HG03066 (cell line): ENCODE measurements around the gene PLIN5.

Source experiments
- ATAC-seq: cut with Tn5 transposase; IDR thresholded peaks from one replicate; pipeline ENCODE4 v1.9.1; 2021; ENCODE audit warnings: low read depth; ENCODE audit not compliant: unreplicated experiment

PLIN5 gene

DNA sequence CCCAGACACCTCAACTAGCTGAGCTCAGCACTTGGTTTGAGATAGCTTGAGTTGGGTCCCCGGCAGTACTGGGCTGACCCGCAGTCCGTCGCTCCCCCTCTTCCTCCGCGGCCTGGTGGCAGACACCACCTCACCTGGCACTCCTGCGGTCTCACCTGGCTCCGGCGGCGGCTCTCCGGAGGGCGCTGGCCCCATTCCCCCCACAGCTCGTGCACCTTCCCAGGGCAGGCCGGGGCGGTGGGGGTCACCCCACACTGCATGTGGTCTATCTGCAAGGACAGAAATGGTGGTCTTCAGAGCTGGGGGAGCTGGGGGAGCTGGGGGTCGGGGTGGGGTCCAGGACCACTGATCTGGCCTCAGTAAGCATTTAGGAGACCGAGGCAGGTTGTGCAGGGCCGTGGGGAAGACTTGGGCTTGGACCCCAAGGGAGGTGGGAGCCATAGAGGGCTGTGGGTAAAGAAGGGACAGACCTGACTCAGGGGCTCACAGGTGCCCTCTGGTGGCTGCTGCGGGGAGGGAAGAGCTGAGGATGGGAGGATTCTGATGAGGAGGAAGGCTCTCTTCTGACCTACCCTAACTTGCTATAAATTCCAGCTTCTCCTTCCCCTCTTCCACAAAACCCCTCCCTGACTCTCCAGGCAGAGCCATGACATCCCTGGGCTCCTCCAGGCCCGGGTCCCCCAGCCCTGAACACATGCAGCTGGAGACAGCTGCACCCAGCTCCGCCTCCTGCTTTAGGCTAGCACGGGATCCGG, 10.0 kb downstream of the PLIN5 start:
- no peak for ATAC-seq

DNA sequence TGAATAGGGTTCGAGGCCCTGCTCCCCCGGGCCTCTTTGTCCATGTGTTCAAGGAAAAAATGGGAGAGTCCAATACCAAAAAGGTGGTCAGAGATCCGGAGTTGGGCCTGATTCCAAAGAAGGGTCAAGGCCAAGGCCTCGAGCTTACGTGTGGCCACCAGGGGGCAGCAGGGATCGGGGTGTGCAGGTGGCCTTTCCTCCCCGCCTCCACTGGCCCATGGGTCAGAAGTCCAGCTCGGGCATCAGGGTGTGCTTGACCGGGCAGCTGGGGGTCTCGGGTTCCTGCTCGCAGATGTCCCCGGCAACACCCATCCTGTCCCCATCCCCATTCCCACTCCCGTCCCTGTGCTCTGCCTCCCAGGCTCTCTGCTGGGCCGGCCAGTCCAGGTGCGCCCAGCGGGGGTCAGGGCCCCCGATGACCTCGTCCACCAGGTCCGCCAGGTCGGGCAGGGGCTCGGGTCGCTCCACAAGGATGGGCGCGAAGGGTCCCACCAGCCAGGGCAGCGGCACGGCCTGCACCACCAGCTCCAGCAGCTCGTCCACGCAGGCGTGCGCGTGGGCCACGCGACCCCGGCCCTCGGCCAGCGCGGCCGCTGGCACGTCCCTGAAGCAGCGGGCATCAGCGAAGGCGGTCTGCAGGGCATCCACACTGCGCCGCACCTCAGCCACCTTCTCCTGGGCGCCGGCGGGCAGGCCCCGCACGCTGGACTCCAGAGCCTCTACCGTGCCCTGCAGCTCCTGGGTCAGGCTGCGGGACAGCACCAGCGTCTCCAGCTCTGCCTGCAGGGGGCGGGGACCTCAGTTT, 11.5 kb downstream of the PLIN5 start:
- no peak for ATAC-seq

DNA sequence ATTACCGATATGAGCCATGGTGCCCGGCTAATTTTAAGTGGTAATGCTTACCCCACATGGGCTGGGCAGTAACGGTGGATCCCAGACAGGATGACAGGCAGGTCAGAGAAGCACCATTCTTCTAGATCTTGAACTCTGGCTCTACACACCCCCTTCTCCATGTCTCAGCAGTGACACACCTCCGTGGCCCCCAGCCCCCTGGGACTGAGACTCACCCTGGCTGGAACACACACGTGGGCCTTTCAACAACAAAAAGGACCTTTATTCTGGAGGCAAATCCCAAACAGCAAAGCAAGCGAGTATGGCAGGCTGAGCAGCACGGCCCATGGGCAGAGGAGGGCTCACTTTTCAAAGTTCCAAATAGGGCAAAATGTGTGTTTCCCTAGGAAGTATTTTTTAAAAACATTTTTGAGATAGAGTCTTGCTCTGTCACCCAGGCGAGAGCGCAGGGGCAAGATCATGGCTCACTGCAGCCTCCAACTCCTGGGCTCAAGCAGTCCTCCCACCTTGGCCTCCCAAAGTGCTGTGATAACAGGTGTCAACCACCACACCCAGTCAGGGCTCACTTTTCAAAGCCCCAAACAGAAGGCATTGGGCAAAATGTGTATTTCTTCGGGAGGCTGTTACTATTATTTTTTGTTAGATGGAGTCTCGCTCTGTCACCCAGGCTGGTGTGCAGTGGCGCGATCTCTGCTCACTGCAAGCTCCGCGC, 12.6 kb downstream of the PLIN5 start:
- ATAC-seq: no peak

DNA sequence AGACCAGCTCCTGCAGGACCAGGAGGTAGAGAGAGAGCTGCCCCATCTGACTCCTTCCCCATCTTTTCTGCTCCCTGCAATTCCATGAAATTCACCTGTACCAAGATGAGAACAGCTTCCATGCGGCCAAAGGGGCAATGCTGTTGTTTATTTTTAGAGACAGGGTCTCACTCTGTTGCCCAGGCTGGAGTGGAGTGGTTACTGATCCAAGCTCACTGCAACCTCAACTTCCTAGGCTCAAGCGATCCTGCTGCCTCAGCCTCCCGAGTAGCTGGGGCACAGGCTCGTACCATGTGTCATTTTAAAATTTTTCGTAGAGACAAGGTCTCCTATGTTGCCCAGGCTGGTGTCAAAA, 13.2 kb downstream of the PLIN5 start:
- no peak for ATAC-seq

DNA sequence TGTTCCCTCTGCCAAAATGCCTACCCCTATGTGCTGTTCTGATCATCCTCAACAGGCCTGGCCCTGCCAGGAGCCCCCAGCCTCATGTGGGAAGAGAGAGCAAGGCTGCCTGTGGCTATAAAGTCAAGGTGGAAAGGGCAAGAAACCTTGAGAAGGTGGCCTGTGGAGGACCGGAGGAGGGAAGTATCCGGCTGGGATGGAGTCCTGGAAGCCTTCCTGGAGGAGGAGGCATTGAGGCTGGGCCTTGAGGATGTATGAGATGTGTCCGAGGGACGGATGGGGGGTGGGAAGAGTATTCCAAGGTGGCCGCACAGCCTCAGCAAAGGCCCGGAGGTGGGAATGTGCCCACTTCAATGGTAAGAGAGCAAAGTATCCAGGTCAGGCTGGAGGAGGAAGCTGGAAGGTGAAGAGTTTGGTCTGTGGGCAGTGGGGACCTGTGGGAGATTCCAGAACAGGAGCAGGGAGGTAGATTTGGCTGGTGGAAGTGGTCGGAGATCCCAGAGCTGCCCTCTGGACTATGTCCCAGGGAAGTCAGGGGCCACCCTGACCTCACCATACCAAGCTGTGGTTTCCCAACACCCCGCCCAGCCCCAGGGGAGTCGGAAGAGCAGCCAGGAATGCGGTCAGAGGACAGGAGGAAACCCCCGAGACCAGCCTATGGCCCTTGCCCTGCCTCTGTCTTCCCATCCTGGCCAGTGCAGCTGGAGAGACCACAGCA, 13.7 kb downstream of the PLIN5 start:
- ATAC-seq: no peak

DNA sequence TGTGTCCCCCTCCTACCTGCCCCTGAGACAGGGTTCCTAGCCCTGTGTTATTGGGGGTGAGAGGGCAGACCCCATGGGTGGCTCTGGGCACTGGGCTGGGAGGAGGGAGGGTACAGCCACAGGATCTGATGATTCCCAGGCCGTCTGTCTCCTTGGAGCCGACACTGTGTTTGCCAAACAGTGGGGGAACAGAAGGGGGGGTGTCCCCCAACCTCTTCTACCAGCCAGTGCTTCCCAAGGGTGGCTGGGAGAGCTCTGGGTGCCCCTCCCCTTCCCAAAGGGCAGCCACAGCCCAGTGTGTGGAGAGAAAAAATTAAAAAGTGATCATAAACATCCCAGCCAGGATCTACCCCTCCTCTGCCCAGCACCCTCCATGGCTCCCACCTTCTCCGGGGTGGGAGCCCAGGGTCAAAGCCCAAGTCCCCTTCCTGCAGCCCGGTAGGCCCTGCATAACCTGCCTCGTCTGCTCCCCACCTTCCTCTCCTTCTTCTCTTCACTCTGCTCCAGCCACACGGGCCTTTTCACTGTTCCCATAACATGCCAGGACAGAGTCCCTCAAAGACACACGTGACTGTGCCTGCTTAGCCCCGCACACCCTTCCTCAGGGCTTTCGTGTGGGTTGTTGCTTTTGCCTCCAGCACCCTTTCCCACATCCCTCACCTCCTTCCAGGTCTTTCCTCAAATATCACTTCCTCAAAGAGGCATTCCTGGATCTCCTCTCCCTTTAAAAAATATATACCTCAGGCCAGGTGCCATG, 15.3 kb downstream of the PLIN5 start:
- ATAC-seq: no peak

DNA sequence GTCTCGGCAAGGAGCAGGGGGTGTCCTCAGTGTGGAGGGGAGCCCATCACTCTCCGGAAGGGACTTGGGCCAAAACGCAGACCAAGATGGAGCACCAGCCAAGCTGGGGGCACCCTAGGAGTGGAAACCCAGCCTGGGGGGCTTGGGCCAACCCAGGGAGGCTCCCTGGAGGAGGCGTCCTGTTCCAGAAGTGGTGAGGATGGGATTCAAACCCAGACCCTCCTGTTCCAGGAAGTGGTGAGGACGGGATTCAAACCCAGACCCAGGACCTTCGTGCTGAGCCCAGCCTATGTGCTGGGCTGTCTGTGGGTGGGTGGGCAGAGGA, 15.9 kb downstream of the PLIN5 start:
- ATAC-seq: no peak

DNA sequence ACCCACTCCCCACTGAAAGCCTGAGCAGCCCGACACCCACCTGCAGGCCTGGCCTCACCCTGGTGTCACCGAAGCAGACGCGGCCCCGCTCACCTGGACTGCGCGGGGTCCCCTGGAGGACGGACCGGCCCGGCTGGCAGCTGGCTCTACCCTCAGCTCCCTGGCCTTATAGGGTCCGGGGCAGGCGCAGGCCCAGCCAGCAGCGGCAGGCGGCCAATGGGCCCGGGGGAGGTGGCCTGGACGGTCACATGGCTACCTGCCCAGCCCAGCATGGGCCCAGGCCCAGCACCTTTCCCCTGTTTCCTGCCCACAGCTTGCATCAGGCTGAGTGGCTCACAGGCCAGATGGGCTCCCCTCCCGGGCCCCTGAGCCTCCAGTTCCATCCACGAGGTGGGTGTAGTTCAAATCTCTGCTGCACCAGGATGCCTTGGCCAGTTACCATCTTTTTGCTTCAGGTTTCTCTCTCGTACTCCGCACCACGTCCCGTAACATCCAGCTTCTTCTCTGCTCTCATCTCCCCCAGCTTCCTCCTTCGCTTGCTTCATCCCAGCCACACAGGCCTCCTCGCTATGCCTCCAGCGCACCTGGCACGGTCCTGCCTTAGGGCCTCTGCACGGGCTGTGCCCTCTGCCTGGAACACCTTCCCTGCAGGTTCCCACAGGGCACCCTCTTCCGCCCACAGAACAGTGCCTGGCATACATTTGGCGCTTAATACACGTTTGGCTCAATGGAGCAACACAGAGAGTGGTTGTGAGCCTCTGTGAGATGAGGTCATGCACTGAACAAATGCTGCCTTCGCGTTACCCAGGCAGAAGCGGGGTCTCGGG, 16.5 kb downstream of the PLIN5 start, which contains the start of gene PLIN4:
TSS of gene PLIN4 (minus strand) at position 142 of the 827 bp plus-strand sequence. CDS start 214 bp downstream, outside the sequence.
- no peak for ATAC-seq

DNA sequence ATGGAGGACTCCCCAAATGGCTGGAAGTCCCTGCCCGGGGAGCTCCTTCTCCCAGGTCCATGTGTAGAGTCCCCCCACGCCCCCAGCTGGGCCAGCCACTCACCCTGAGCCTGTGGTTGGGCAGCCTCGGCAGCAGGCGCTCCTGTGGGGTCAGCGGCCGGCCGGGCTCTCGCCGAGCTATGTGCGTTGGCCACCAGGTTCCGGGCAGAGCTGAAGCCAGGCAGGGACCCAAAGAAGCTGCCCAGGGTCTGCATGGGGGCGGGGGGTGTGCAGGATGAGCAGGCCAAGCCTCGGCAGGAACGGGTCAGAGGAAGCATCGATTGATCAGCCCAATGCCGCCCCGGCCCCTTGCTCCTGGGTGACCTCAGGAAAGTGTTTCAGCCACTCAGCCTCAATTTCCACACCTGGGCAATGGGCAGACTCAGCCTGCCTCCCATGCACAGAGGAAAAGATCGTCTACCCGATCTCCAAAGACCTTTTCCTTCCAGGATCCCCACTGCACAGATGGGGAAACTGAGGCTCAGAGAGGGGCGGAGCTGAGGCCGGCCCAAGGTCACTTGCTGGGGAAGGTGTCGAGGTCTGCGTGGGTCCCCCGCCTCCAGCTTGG, 17.5 kb downstream of the PLIN5 start:
- ATAC-seq: no peak

DNA sequence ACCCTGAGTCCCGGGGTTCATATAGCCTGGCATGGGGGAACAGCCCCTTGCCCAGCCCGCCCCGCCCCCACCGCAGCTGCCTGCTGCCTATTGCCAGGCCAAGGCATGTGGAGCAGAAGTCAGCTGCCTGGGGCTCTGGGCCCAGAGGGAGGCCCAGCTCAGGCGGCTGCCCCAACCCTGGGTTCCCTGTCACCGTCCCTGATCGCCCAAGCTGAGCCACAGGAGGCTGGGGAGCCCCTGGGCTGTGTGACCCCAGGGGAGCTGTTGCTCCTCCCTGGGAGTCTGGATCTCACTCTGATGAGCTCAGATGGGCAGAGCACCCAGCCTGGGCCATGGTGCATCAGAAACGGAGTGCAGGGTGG, 18.1 kb downstream of the PLIN5 start:
- no peak for ATAC-seq

DNA sequence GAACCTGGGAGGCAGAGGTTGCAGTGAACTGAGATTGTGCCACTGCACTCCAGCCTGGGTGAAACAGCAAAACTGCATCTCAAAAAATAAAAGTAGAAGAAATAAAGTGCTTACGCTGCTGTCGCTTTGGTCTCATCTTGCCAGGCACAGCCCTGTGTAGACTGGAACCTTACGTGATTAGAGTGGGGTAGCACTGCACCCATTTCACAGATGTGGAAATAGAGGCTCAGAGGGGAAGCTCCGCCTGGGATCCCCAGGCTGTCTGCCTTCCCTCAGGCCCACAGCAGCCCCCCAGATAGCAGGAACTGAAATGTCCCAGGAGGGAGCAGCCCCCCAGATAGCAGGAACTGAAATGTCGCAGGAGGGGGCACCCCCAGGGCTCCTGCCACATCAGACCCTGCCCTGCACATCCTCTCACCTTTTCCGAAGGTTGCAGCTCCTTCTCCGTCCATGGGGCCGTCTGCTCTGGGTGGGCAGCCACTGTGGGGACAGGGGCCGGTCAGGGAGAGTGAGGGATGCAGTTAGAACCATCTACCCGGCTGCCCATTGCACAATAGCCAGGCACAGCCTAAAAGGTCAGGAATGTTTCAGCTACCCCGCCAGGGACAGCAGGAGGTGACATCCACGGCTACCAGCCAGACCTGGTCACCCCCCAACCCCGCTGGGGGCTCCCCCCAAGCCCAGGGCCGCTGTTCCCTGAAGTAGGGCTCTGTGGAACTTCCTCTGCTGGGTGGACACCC, 18.7 kb downstream of the PLIN5 start:
- ATAC-seq: no peak

DNA sequence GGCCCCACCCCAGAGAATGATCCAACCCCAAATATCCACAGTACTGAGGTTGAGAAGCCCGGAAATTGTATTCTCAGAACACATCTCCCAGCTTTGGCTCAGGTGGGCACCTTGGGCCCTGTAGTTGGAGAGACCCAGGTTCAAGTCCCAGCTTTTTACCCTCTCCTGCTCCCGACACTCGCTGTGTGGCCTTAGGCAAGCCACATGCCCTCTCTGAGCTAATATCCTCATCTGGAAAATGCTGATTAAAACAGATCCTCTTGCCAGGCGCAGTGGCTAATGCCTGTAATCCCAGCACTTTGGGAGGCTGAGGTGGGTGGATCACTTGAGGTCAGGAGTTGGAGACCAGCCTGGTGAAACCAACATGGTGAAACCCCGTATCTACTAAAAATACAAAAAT, 19.3 kb downstream of the PLIN5 start:
- ATAC-seq: no peak

DNA sequence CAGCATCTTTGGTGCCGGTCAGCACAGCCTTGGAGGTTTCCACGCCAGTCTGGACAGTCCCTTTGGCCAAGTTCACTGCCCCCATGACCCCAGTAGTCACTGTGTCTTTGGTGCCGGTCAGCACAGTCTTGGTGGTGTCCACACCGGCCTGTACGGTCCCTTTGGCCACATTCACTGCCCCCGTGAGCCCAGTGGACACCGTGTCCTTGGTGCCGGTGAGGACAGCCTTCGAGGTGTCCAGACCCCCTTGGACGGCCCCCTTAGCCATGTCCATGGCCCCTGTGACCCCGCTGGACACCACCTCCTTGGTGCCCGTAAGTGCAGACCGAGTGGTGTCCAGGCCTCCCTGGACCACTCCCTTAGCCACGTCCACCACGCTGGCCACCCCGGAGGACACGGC, 21.8 kb downstream of the PLIN5 start:
- no peak for ATAC-seq

DNA sequence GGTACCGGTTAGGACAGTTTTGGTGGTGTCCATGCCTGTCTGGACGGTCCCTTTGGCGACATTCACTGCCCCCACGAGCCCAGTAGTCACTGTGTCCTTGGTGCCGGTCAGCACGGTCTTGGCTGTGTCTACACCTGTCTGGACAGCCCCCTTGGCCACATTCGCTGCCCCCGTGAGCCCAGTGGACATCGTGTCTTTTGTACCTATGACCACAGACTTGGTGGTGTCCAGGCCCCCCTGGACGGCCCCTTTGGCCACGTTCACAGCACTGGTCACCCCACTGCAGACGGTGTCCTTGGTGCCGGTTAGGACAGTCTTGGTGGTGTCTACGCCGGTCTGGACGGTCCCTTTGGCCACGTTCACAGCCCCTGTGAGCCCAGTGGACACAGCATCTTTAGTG, 23.0 kb downstream of the PLIN5 start:
- ATAC-seq: no peak

DNA sequence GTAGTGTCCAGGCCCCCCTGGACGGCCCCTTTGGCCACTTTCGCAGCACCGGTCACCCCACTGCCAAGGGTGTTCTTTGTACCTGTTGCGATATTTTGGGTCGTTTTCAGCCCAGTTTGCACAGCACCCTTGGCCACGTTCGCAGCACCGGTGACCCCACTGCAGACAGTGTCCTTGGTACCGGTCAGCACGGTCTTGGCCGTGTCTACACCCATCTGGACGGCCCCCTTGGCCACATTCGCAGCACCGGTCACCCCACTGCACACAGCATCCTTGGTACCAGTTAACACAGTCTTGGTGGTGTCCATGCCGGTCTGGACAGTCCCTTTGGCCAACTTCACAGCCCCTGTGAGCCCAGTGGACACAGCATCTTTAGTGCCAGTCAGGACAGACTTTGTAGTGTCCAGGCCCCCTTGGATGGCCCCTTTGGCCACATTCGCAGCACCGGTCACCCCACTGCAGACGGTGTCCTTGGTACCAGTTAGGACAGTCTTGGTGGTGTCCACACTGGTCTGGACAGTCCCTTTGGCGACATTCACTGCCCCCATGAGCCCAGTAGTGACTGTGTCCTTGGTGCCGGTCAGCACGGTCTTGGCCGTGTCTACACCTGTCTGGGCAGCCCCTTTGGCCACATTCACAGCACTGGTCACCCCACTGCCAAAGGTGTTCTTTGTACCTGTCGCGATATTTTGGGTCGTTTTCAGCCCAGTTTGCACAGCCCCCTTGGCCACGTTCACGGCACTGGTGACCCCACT, 23.5 kb downstream of the PLIN5 start:
- no peak for ATAC-seq

DNA sequence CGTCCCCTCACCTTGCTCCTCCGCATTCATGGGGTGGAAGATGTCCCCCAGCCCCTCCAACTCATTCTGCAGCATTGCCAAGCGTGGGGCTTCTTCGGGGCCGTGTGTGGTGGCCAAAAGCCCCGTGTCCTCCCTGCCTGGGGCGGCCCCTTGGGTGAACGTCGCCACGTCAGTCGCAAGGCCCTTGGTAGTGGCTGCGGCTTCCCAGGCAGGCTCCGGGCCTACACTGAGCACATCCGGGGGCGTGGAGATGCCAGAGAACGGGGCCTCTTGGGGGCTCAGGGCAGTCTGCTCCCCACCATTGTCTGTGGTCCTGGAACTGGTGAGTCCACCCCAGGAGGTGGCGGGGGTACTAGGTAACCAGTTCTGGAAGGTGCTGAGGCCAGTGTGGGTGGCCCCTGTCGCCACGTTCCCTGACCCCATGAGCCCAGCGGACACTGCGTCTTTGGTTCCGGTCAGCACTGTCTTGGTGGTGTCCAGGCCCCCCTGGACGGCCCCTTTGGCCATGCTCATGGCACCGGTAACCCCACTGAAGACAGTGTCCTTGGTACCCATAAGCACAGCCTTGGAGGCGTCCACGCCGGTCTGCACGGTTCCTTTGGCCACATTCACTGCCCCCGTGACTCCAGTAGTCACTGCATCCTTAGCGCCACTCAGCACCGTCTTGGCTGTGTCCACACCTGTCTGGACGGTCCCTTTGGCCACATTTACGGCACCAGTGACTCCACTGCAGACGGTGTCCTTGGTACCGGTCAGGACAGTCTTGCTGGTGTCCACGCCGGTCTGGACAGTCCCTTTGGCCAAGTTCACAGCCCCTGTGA, 24.4 kb downstream of the PLIN5 start:
- no peak for ATAC-seq

DNA sequence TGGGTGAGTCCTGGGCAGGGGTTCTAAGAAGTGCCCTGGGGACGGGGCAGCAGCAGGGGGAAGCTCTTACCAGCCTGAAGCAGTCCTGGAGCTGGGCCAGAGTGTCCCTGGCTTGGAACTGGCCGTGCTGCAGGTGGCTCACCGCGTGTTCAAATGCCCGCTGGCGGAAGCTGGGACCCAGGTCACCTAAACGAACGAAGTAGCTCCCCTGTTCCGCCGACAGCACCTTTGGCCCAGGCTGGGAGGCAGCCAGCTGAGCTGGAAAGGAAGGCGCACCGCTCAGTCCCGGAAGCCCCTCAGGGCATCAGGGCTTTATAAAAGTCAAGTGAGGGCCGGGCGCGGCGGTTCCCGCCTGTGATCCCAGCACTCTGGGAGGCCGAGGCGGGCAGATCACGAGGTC, 26.3 kb downstream of the PLIN5 start:
- ATAC-seq: no peak
